ENCODE measurements around the gene TSPAN31. TPM values are rescaled to one million over a fixed set of nuclear protein-coding genes. Genes with fewer than 3 reads are reported as not detected.
A peak's percentile ranks its signal among the peaks of the same experiment; 100 is the strongest.

TSPAN31 gene
- total and polyA plus RNA-seq, 4 donors: 27.4 to 40.6 (median 34.5) TPM

GRCh38 chr12:57726151-57726883, 18.5 kb upstream of the TSPAN31 start:
- intact Hi-C loops (cut with DNase I): no loop called here
- whole genome bisulfite sequencing, 2 donors: 1 to 6% methylated on average over 65 to 79 of the region's 79 CpGs
- no peaks in the 10 kb centered on the region for H3K4me1 ChIP-seq (ENCODE audit: control insufficient read depth in 1 of 2, insufficient read depth in 2 of 2, low read length in 2 of 2)
- H3K9me3 ChIP-seq (ENCODE audit: control insufficient read depth, low read length): no peaks in the 10 kb centered on the region
- peak overlapping the region in 1 of 2 donors; percentile 34 for H3K4me3 ChIP-seq (ENCODE audit: low read length in 2 of 2)
- DNase-seq (peak; percentile 81 to 91), ATAC-seq (ENCODE audit: low FRiP score) (peak; percentile 76)
- no peaks in the 10 kb centered on the region for H3K27me3 ChIP-seq (ENCODE audit: control insufficient read depth in 1 of 2, insufficient read depth in 2 of 2, low read length in 1 of 2)
- no peak overlapping the region for H3K27ac ChIP-seq (ENCODE audit: low read depth in 1 of 2, low read length in 2 of 2)
- H3K36me3 ChIP-seq (ENCODE audit: control insufficient read depth in 1 of 2, insufficient read depth in 2 of 2, low read length in 1 of 2): no peaks in the 10 kb centered on the region

- no peaks in the 10 kb centered on the region for H3K9me3 ChIP-seq (ENCODE audit: control insufficient read depth, low read length)
- no peaks in the 10 kb centered on the region for H3K4me1 ChIP-seq (ENCODE audit: control insufficient read depth in 1 of 2, insufficient read depth in 2 of 2, low read length in 2 of 2)
- ATAC-seq (ENCODE audit: low FRiP score): peak; percentile 15
- 10 to 12% methylated on average over 76 of the region's 76 CpGs for WGBS, 2 donors
- DNase-seq: peak; percentile 66 to 83
- no peaks in the 10 kb centered on the region for H3K36me3 ChIP-seq (ENCODE audit: control insufficient read depth in 1 of 2, insufficient read depth in 2 of 2, low read length in 1 of 2)
- intact Hi-C loops (cut with DNase I): no loop called here
- no peaks in the 10 kb centered on the region for H3K27me3 ChIP-seq (ENCODE audit: control insufficient read depth in 1 of 2, insufficient read depth in 2 of 2, low read length in 1 of 2)
- H3K27ac ChIP-seq (ENCODE audit: low read depth in 1 of 2, low read length in 2 of 2): no peak overlapping the region
- H3K4me3 ChIP-seq (ENCODE audit: low read length in 2 of 2): peak overlapping the region in 1 of 2 donors; percentile 34
These were observed 17.7 kb upstream of the TSPAN31 start for GRCh38 chr12:57726884-57727757.

GRCh38 chr12:57727758-57728395, 17.0 kb upstream of the TSPAN31 start:
- no peak overlapping the region for H3K27ac ChIP-seq (ENCODE audit: low read depth in 1 of 2, low read length in 2 of 2)
- H3K9me3 ChIP-seq (ENCODE audit: control insufficient read depth, low read length): no peaks in the 10 kb centered on the region
- ATAC-seq (ENCODE audit: low FRiP score): no peak
- intact Hi-C loops (cut with DNase I): no loop called here
- H3K4me1 ChIP-seq (ENCODE audit: control insufficient read depth in 1 of 2, insufficient read depth in 2 of 2, low read length in 2 of 2): no peaks in the 10 kb centered on the region
- no peaks in the 10 kb centered on the region for H3K36me3 ChIP-seq (ENCODE audit: control insufficient read depth in 1 of 2, insufficient read depth in 2 of 2, low read length in 1 of 2)
- DNase-seq: no peak
- 32 to 36% methylated on average over 21 of the region's 21 CpGs for WGBS, 2 donors
- H3K27me3 ChIP-seq (ENCODE audit: control insufficient read depth in 1 of 2, insufficient read depth in 2 of 2, low read length in 1 of 2): no peaks in the 10 kb centered on the region
- no peak overlapping the region for H3K4me3 ChIP-seq (ENCODE audit: low read length in 2 of 2)

- Histone ChIP-seq H3K36me3 (ENCODE audit: control insufficient read depth in 1 of 2, insufficient read depth in 2 of 2, low read length in 1 of 2) (no peaks in the 10 kb centered on the region), H3K9me3 (ENCODE audit: control insufficient read depth, low read length) (no peaks in the 10 kb centered on the region), H3K4me3 (ENCODE audit: low read length in 2 of 2) (no peak overlapping the region), H3K27ac (ENCODE audit: low read depth in 1 of 2, low read length in 2 of 2) (no peak overlapping the region), H3K27me3 (ENCODE audit: control insufficient read depth in 1 of 2, insufficient read depth in 2 of 2, low read length in 1 of 2) (no peaks in the 10 kb centered on the region), H3K4me1 (ENCODE audit: control insufficient read depth in 1 of 2, insufficient read depth in 2 of 2, low read length in 2 of 2) (no peaks in the 10 kb centered on the region)
- WGBS, 2 donors: 41 to 49% methylated on average over 5 of the region's 5 CpGs
- no peak for DNase-seq
- no peak for ATAC-seq (ENCODE audit: low FRiP score)
- intact Hi-C loops (cut with DNase I): no loop called here
These were observed 15.5 kb upstream of the TSPAN31 start for GRCh38 chr12:57729321-57729844.

- 76 to 78% methylated on average over 13 of the region's 13 CpGs for WGBS, 2 donors
These were observed 14.3 kb upstream of the TSPAN31 start for GRCh38 chr12:57730336-57731067.

GRCh38 chr12:57731411-57732080, 13.3 kb upstream of the TSPAN31 start:
- ATAC-seq (ENCODE audit: low FRiP score): no peak
- Histone ChIP-seq H3K4me1 (ENCODE audit: control insufficient read depth in 1 of 2, insufficient read depth in 2 of 2, low read length in 2 of 2) (no peaks in the 10 kb centered on the region), H3K36me3 (ENCODE audit: control insufficient read depth in 1 of 2, insufficient read depth in 2 of 2, low read length in 1 of 2) (no peaks in the 10 kb centered on the region), H3K27me3 (ENCODE audit: control insufficient read depth in 1 of 2, insufficient read depth in 2 of 2, low read length in 1 of 2) (no peaks in the 10 kb centered on the region), H3K9me3 (ENCODE audit: control insufficient read depth, low read length) (no peaks in the 10 kb centered on the region), H3K27ac (ENCODE audit: low read depth in 1 of 2, low read length in 2 of 2) (no peak overlapping the region), H3K4me3 (ENCODE audit: low read length in 2 of 2) (no peak overlapping the region)
- intact Hi-C loops (cut with DNase I): no loop called here
- 74 to 81% methylated on average over 19 of the region's 19 CpGs for WGBS, 2 donors
- DNase-seq: no peak

More at GRCh38 chr12:57730336-57731067, 14.3 kb upstream of the TSPAN31 start:
- no peak overlapping the region for H3K4me3 ChIP-seq (ENCODE audit: low read length in 2 of 2)
- H3K9me3 ChIP-seq (ENCODE audit: control insufficient read depth, low read length): no peaks in the 10 kb centered on the region
- H3K27me3 ChIP-seq (ENCODE audit: control insufficient read depth in 1 of 2, insufficient read depth in 2 of 2, low read length in 1 of 2): no peaks in the 10 kb centered on the region
- ATAC-seq (ENCODE audit: low FRiP score): no peak
- no peaks in the 10 kb centered on the region for H3K36me3 ChIP-seq (ENCODE audit: control insufficient read depth in 1 of 2, insufficient read depth in 2 of 2, low read length in 1 of 2)
- H3K4me1 ChIP-seq (ENCODE audit: control insufficient read depth in 1 of 2, insufficient read depth in 2 of 2, low read length in 2 of 2): no peaks in the 10 kb centered on the region
- DNase-seq: no peak
- H3K27ac ChIP-seq (ENCODE audit: low read depth in 1 of 2, low read length in 2 of 2): no peak overlapping the region
- intact Hi-C loops (cut with DNase I): no loop called here

- intact Hi-C loops (cut with DNase I): no loop called here
- WGBS, 2 donors: 63 to 69% methylated on average over 4 of the region's 4 CpGs
- no peak overlapping the region for H3K27ac ChIP-seq (ENCODE audit: low read depth in 1 of 2, low read length in 2 of 2)
- H3K4me3 ChIP-seq (ENCODE audit: low read length in 2 of 2): no peak overlapping the region
- H3K27me3 ChIP-seq (ENCODE audit: control insufficient read depth in 1 of 2, insufficient read depth in 2 of 2, low read length in 1 of 2): no peaks in the 10 kb centered on the region
- no peaks in the 10 kb centered on the region for H3K9me3 ChIP-seq (ENCODE audit: control insufficient read depth, low read length)
- no peaks in the 10 kb centered on the region for H3K36me3 ChIP-seq (ENCODE audit: control insufficient read depth in 1 of 2, insufficient read depth in 2 of 2, low read length in 1 of 2)
- no peaks in the 10 kb centered on the region for H3K4me1 ChIP-seq (ENCODE audit: control insufficient read depth in 1 of 2, insufficient read depth in 2 of 2, low read length in 2 of 2)
- ATAC-seq (ENCODE audit: low FRiP score) (no peak), DNase-seq (no peak)
These were observed 12.6 kb upstream of the TSPAN31 start for GRCh38 chr12:57732270-57732669.
